WTC11 (cell line): Measurements from ENCODE around the gene IFIH1.

Source experiments
- CTCF ChIP-seq: fragments of 200-600 bp; IDR thresholded peaks from 2 replicates; pipeline ENCODE4 v1.8.0; 2022; ENCODE audit warnings: antibody characterized with exemption
- JUN ChIP-seq: sonication (generic); formaldehyde crosslinking; IDR thresholded peaks from 2 replicates; pipeline ENCODE4 v1.8.0; 2023; ENCODE audit warnings: mild to moderate bottlenecking, missing genetic modification reagents
- MYBL2 ChIP-seq: sonication (generic); formaldehyde crosslinking; IDR thresholded peaks from 2 replicates; pipeline ENCODE4 v1.8.1; 2023; ENCODE audit warnings: mild to moderate bottlenecking, moderate library complexity, missing genetic modification reagents
- NFE2L1 ChIP-seq: sonication (generic); formaldehyde crosslinking; IDR thresholded peaks from 2 replicates; pipeline ENCODE4 v1.8.1; 2023; ENCODE audit warnings: missing genetic modification reagents

DNA sequence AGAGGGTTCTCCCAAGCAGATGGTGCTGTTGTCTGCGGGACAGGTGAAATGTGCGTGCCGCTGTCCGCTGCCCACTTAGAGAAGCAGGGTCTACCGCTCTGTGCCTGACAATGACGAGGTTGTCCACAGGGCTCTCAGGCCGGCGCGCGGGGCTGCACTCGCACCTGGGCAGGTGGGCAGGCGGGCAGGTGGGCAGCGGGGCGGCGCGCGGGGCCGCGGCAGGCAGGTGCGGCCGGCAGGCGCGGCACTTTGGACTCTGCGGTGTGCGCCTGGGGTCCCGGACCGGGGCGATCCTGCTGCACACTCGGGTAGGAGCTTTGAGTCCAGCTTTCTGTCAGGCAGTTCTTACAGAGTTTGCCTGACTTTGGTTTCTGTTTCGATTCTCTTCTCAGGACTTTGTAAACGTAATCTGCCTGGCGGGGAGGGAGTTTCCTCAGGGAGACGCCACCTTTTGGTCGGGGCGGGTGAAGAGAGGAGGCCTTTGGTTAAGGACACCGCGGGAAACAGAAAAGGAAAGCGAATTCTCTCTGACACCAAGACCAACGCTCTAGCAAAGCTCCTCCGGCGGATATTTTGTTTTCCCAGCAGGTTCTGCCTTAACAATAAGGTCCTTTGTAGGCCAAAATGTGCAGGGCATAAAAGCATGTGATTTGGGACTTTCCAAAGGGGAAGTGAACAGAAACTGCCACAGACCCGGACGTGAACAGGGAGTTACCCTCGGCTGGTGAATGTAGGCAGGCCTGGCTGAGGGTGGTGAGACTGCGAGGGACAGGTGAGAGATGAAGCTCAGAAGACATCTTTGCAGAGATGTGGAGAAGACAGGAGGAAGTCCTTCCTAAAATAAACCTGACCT is at the start of gene IFIH1:
- no peak for TF ChIP-seq CTCF
- TF ChIP-seq JUN (CRISPR knock-in tag), result no peak
- TF ChIP-seq MYBL2, result no peak
- no peak for TF ChIP-seq NFE2L1 (CRISPR knock-in tag)
